Measurements from ENCODE around the gene XAB2.
A peak's percentile ranks its signal among the peaks of the same experiment; 100 is the strongest.

Gene XAB2

DNA sequence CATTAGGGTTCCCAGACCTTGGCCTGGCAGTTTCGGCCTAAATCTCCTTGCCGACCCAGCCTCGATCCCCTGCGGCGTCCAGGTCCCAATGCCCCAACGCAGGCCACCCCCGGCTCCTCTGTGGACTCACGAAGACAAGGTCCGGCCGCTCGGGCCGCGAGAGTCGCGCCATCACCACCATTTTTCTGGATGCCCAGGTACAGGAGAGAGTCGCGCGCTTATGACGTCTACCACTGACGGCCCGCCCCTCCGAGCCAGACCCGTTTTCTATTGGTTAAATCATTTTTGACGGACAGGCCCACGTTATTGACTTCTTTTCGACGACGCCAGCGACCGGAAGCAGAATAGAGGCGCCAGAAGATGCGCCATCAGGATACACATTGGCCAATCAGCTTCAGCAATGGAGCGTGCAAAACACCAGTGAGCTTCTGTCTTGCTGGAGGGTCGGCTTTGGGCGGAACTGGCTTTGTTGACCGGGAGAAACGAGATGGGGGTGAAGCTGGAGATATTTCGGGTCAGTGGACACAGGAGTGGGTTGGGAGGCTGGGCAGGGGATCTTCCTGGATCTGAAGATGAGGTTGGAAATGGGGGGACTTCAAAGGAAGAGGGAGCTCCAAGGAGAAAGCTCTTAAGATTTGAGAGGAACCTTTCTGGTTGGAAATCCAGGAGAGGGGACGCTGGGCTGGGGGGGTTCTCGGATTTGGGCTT, at the start of gene XAB2, which contains the start of gene PET100:
TSS of gene XAB2 (minus strand) at position 199 of the 708 bp plus-strand sequence. CDS start at position 181, 18 bp downstream.
TSS of gene PET100 (plus strand) at position 447 of the 708 bp plus-strand sequence. CDS start at position 488, 41 bp downstream.
- DNase-seq (ENCODE audit: low read depth, low spot score): peak; percentile 95
- no peaks in the 10 kb centered on the region; the same call in 1 of the 2 replicates for H3K36me3 ChIP-seq (ENCODE audit: insufficient read depth, low read length)
- H3K9ac ChIP-seq (ENCODE audit: insufficient read length): peak within 1 kb of the TSS; percentile 94
- peak within 1 kb of the TSS; percentile 65 for H3K27ac ChIP-seq
- peak within 1 kb of the TSS; percentile 95 for H3K4me3 ChIP-seq
- no peaks in the 10 kb centered on the region for H3K9me3 ChIP-seq (ENCODE audit: low read depth, low read length)
- TF ChIP-seq POLR2AphosphoS5 (IDR thresholded peaks at IDR 0.05; ENCODE audit: borderline replicate concordance, low read depth, low read length) (peak; percentile 67), EZH2 (IDR thresholded peaks at IDR 0.05) (no peak)

DNA sequence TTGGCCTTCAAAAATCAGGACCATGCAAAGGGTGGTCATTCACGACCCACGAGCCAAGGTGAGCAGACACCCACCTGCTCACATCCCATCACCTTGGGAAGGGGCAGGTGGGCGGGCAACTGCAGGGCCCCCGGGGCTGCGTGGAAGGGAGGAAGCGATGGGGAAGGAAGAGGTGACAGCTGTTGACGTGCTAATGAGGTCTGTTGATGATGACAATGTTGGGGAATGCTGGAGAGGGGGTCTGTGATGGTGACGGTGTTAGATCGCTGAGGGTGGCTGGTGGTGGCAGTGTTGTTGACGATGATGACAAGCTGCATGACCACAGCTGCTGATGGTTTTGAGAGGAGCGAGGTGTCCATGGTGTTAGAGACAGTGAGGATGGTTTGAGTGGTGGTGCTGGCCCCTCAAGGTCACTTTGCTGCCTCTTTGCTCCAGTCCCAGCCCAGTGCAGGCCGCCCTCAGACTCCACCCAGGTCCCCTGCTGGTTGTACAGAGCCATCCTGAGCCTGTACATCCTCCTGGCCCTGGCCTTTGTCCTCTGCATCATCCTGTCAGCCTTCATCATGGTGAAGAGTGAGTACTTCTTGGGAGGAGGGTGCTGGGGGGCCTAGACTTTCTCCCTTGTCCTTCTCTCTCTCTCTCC, 48.4 kb upstream of the XAB2 start:
- peaks cover 4% of the 10 kb centered on the region; the same call in 1 of the 2 replicates for H3K36me3 ChIP-seq (ENCODE audit: insufficient read depth, low read length)
- DNase-seq (ENCODE audit: low read depth, low spot score): no peak
- H3K9ac ChIP-seq (ENCODE audit: insufficient read length): no peak overlapping the region
- no peak overlapping the region for H3K27ac ChIP-seq
- H3K4me3 ChIP-seq: no peak overlapping the region
- H3K9me3 ChIP-seq (ENCODE audit: low read depth, low read length): no peaks in the 10 kb centered on the region; the same call in 1 of the 2 replicates
- TF ChIP-seq FOXP2 (optimal IDR thresholded peaks at IDR 0.05; ENCODE audit: control extremely low read depth, extremely low read length, insufficient read depth): no peak
- no peak for TF ChIP-seq EZH2 (IDR thresholded peaks at IDR 0.05)
- no peak for TF ChIP-seq POLR2AphosphoS5 (IDR thresholded peaks at IDR 0.05; ENCODE audit: borderline replicate concordance, low read depth, low read length)

DNA sequence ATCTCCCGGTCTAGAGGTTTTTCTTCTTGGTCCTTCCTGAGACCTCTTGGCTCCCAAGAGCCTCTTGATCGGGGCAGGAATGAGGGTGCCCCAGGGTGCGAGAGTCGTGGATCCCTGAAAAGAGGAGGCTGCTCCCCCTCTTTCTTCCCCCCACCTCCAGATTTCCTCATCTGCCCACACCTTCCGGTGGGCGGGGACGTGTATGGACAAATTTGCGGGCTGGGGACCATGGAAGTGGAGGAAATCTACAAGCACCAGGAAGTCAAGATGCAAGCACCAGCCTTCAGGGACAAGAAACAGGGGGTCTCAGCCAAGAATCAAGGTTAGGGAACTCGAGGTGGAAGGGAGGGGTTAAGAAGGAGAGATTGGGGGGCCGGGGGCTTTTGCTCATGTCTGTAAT, 47.5 kb upstream of the XAB2 start, which contains the start of gene MCEMP1:
TSS of gene MCEMP1 (plus strand) at position 237 of the 400 bp plus-strand sequence. CDS start at position 268, 31 bp downstream.
- no peaks in the 10 kb centered on the region; the same call in 1 of the 2 replicates for H3K9me3 ChIP-seq (ENCODE audit: low read depth, low read length)
- H3K4me3 ChIP-seq: peak within 1 kb of the TSS; percentile 59
- H3K9ac ChIP-seq (ENCODE audit: insufficient read length): no peak within 1 kb of the TSS
- TF ChIP-seq POLR2AphosphoS5 (IDR thresholded peaks at IDR 0.05; ENCODE audit: borderline replicate concordance, low read depth, low read length) (no peak), FOXP2 (optimal IDR thresholded peaks at IDR 0.05; ENCODE audit: control extremely low read depth, extremely low read length, insufficient read depth) (no peak), EZH2 (IDR thresholded peaks at IDR 0.05) (no peak)
- no peaks in the 10 kb centered on the region for H3K36me3 ChIP-seq (ENCODE audit: insufficient read depth, low read length)
- no peak within 1 kb of the TSS for H3K27ac ChIP-seq
- DNase-seq (ENCODE audit: low read depth, low spot score): no peak

DNA sequence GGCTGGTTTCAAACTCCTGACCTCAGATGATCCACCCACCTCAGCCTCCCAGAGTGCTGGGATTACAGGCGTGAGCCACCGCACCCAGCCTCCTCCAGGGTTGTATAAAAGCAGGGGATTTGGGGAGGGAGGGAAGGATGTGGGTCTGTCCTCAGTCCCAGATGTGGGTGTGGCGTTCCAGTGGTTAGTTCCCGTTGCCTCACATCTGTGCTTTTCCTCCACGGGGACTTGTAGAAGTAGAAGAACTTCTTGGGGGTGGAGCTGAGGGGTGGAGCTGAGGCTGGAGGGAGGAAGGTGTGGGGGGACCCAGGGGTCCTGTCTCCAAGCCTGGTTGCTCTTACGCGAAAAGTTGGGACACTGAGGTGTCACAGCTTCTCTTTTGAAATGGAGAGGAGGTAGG, 47.0 kb upstream of the XAB2 start:
- Histone ChIP-seq H3K4me3 (peak overlapping the region; percentile 59), H3K27ac (no peak overlapping the region), H3K36me3 (ENCODE audit: insufficient read depth, low read length) (no peaks in the 10 kb centered on the region), H3K9me3 (ENCODE audit: low read depth, low read length) (no peaks in the 10 kb centered on the region; the same call in 1 of the 2 replicates), H3K9ac (ENCODE audit: insufficient read length) (no peak overlapping the region)
- DNase-seq (ENCODE audit: low read depth, low spot score): no peak
- no peak for TF ChIP-seq FOXP2 (optimal IDR thresholded peaks at IDR 0.05; ENCODE audit: control extremely low read depth, extremely low read length, insufficient read depth)
- TF ChIP-seq EZH2 (IDR thresholded peaks at IDR 0.05): no peak
- no peak for TF ChIP-seq POLR2AphosphoS5 (IDR thresholded peaks at IDR 0.05; ENCODE audit: borderline replicate concordance, low read depth, low read length)

DNA sequence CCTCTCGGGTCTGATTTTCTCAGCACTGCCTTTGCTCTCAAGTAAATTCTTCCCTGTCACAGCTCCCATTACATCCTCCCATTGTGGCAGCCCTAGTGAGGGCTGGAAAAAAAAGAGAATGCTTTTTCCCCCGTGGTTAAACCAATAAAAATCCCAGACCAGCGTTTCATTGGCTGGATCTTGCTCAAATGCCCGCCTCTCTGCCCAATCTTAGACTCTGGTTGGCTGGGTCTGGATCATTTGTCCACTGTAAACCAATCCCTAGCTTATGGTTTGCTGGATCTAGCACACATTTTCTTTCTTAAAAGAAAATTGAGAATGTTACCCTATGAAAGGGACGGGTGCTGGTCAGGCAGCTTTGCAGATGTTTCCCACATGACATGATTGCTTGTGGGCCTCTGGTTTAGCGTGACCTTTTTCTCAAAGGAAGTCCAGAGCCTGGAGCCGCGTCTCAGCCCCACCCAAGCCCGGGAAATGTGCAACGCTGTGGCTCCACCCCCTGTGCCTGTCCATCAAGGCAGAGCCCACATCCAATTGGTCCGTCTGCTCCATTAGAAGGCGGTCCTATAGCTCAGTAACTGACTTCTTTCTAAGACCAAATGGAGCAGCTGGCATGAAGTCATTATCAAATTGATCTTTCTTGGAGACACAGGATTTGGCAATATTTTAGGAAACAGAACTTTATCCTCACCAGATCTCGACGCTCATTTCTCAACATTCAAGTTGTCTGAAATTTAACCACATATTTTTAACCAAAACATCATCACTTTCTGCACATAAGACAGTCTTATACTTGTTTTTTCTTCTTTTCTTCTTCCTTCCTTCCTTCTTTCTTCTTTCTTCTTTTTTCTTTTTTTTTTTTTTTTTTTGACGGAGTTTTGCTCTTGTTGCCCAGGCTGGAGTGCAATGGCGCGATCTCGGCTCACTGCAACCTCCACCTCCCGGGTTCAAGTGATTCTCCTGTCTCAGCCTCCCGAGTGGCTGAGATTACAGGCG, 45.0 kb upstream of the XAB2 start:
- no peak for TF ChIP-seq POLR2AphosphoS5 (IDR thresholded peaks at IDR 0.05; ENCODE audit: borderline replicate concordance, low read depth, low read length)
- no peak for TF ChIP-seq EZH2 (IDR thresholded peaks at IDR 0.05)
- TF ChIP-seq FOXP2 (optimal IDR thresholded peaks at IDR 0.05; ENCODE audit: control extremely low read depth, extremely low read length, insufficient read depth): no peak
- Histone ChIP-seq H3K36me3 (ENCODE audit: insufficient read depth, low read length) (no peaks in the 10 kb centered on the region), H3K9me3 (ENCODE audit: low read depth, low read length) (no peaks in the 10 kb centered on the region; the same call in 1 of the 2 replicates), H3K27ac (no peak overlapping the region), H3K9ac (ENCODE audit: insufficient read length) (no peak overlapping the region), H3K4me3 (peak overlapping the region; percentile 65)
- DNase-seq (ENCODE audit: low read depth, low spot score): peak; percentile 60

DNA sequence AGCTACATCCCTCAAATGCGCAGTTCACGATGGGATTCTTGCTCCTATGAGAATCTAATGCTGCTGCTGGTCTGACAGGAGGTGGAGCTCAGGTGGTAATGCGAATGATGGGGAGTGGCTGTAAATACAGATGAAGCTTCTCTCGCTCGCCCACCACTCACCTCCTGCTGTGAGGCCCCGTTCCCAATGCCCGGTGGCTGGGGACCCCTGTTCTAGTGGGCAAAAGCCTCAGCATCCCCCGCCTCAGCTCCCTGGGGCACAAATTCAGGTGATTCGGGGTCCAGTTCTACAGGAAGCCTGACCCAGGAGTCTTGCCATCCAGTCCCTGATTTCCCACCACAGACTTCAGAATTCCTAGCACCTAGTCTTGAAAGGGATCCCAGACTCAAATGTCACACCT, 43.2 kb upstream of the XAB2 start:
- TF ChIP-seq EZH2 (IDR thresholded peaks at IDR 0.05) (no peak), FOXP2 (optimal IDR thresholded peaks at IDR 0.05; ENCODE audit: control extremely low read depth, extremely low read length, insufficient read depth) (no peak), POLR2AphosphoS5 (IDR thresholded peaks at IDR 0.05; ENCODE audit: borderline replicate concordance, low read depth, low read length) (no peak)
- Histone ChIP-seq H3K36me3 (ENCODE audit: insufficient read depth, low read length) (no peaks in the 10 kb centered on the region), H3K27ac (no peak overlapping the region), H3K9ac (ENCODE audit: insufficient read length) (no peak overlapping the region), H3K9me3 (ENCODE audit: low read depth, low read length) (no peaks in the 10 kb centered on the region; the same call in 1 of the 2 replicates), H3K4me3 (no peak overlapping the region)
- no peak for DNase-seq (ENCODE audit: low read depth, low spot score)

DNA sequence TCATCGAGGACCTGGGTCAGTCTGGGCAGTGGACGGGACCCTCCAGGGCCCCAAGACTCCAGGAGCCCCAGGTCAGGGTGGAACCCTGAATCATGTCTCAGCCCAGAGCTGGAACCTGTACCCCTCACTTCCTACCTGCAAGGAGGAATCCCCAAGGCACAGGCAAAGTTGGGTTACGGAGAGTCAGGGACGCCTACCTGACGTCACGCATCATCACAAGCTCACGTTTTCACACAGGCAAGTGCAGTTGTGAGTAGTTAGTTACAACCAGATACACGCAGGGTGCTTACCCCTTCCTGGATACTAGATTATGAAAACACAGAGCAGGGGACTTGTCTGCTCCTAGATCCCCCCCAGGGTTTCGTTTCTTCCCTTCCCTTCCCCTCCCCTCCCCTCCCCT, 41.4 kb upstream of the XAB2 start:
- no peak overlapping the region for H3K27ac ChIP-seq
- no peak overlapping the region for H3K4me3 ChIP-seq
- H3K36me3 ChIP-seq (ENCODE audit: insufficient read depth, low read length): no peaks in the 10 kb centered on the region
- TF ChIP-seq FOXP2 (optimal IDR thresholded peaks at IDR 0.05; ENCODE audit: control extremely low read depth, extremely low read length, insufficient read depth) (no peak), EZH2 (IDR thresholded peaks at IDR 0.05) (no peak), POLR2AphosphoS5 (IDR thresholded peaks at IDR 0.05; ENCODE audit: borderline replicate concordance, low read depth, low read length) (no peak)
- no peak for DNase-seq (ENCODE audit: low read depth, low spot score)
- no peak overlapping the region for H3K9ac ChIP-seq (ENCODE audit: insufficient read length)
- H3K9me3 ChIP-seq (ENCODE audit: low read depth, low read length): no peaks in the 10 kb centered on the region; the same call in 1 of the 2 replicates
